RWPE1 (cell line): ENCODE measurements around the gene PRKAG3.

ENCODE experiments used
- CTCF ChIA-PET: fragments of 350-600 bp; sonication (Branson Sonifier 250); formaldehyde crosslinking; extraction: SDS; loops from one replicate; lab custom pipeline; 2021; lab: Yijun Ruan, JAX
- POLR2A ChIA-PET: fragments of 400-600 bp; formaldehyde crosslinking; extraction: SDS; loops from one replicate; lab custom pipeline; 2020; ENCODE audit warnings: antibody characterized with exemption; ENCODE audit not compliant: low non-redundant PET; lab: Yijun Ruan, JAX
- DNase-seq: peaks from one replicate; pipeline ENCODE4 v3.0.0; 2012; ENCODE audit warnings: low spot score
- H3K27ac ChIP-seq: fragments of 450-650 bp; 2 replicates; pipeline ENCODE4 v1.5.1; 2017
- TF ChIP-seq, protein P1 (sequence below): fragments of 450-650 bp; conservative IDR thresholded peaks from 2 replicates; pipeline ENCODE4 v1.5.1; 2017; ENCODE audit warnings: low read depth, mild to moderate bottlenecking

The PRKAG3 gene

DNA sequence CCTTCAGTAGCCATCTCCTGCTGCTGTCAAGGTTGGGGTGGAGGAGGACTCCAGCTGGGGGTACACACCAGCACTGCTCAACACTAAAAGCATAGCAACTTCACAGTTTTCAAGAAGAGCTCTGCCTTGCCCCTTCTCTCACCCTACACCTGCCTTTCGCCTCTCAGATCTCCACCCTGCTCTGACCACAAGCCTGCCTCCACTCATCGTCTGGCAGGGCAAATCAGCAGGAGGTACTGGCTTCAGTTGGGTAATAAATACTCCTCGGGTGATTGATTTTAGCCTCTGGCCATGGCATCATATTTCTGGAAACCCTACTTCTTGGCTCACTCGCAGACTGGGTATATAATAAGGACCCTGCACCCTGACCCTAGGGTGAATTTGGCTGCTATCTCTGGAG is 3.1 kb upstream of the PRKAG3 start:
- ChIA-PET CTCF (no interaction called here), POLR2A (no interaction called here)
- H3K27ac ChIP-seq = no peak overlapping the region
- DNase-seq = no peak
- TF ChIP-seq, protein P1, sequence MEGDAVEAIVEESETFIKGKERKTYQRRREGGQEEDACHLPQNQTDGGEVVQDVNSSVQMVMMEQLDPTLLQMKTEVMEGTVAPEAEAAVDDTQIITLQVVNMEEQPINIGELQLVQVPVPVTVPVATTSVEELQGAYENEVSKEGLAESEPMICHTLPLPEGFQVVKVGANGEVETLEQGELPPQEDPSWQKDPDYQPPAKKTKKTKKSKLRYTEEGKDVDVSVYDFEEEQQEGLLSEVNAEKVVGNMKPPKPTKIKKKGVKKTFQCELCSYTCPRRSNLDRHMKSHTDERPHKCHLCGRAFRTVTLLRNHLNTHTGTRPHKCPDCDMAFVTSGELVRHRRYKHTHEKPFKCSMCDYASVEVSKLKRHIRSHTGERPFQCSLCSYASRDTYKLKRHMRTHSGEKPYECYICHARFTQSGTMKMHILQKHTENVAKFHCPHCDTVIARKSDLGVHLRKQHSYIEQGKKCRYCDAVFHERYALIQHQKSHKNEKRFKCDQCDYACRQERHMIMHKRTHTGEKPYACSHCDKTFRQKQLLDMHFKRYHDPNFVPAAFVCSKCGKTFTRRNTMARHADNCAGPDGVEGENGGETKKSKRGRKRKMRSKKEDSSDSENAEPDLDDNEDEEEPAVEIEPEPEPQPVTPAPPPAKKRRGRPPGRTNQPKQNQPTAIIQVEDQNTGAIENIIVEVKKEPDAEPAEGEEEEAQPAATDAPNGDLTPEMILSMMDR = no peak

DNA sequence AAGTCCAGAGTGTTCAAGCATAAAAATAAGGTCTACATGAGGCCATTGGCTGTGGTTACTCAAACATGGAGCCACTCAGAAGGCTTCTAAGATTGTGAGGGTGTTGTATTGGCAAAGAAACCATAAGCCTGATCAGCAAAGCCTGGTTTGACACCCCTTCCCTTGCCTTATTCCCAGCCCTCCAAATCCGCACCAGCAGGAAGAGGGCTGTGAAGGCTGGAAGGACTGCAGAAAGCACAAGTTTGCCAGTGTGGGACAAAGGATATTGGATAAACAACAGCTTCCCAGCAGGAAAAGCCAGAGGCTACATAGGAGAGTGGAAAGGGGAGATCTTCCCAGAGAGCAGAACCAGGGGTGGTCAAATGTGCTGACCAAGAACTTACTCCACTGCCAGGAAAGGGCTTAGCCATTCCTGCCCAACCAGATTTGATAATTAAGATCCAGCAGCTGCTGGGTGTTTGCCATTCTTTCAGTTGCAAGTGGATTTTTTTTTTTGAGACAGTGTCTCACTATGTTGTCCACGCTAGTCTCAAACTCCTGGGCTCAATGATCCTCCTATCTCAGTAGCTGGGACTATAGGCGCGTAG is 1.5 kb upstream of the PRKAG3 start:
- DNase-seq = no peak
- no peak overlapping the region; the same call in 1 of the 2 replicates for H3K27ac ChIP-seq
- TF ChIP-seq, protein P1 = no peak
- ChIA-PET POLR2A (no interaction called here), CTCF (interaction anchor here (1.1 kb wide), 1 partner anchor 14 kb away, joined by 12 read pairs; no protein-coding TSS in a partner anchor)

DNA sequence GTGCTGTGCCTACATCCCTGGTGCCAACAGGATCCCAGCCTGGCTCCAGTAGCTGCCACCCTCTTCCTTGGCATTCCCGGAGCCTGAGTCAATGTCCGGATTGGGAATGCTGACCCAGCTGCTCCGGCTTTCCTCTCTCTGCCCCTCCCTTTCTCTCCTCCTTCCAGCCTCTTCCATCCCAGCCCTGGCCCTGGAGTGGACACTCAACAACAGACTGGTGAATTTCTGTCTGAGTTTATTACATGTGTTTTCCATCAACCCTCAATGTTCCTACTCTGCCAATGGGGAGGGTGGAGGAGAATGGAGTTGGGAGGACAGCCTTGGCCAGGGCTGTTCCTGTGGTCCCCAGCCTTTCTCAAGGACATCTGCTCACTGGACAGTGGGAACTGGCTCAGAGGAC is 917 bp upstream of the PRKAG3 start:
- POLR2A ChIA-PET = no interaction called here
- H3K27ac ChIP-seq = peak overlapping the region; percentile 62
- CTCF ChIA-PET = interaction anchor here (1.1 kb wide), 1 partner anchor 15 kb away, joined by 12 read pairs; no protein-coding TSS in a partner anchor
- TF ChIP-seq, protein P1 = no peak
- DNase-seq = peak; percentile 64

DNA sequence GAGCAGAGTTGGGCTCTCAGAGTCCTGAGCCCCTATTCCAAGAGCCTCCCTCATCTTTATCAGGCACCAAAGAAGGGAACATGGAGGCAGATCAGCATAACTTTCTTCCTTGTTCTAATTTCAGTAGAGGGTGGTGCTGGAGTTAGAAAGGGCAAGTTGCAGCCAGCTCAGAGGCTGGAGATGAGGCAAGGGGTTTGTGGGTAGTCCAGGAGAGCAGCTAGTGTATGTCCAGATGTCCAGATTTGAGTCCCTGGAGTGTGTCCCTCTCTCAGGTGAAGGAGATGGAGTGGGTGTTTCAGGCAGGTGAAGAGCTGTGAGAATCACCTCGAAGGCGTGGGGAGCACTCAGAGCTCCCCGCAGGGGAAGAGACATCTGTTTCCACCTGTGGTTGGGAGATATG is 478 bp upstream of the PRKAG3 start:
- peak overlapping the region; percentile 62 for H3K27ac ChIP-seq
- no peak for DNase-seq
- ChIA-PET CTCF (interaction anchor here (1.1 kb wide), 1 partner anchor 15 kb away, joined by 12 read pairs; no protein-coding TSS in a partner anchor), POLR2A (no interaction called here)
- TF ChIP-seq, protein P1 = no peak

DNA sequence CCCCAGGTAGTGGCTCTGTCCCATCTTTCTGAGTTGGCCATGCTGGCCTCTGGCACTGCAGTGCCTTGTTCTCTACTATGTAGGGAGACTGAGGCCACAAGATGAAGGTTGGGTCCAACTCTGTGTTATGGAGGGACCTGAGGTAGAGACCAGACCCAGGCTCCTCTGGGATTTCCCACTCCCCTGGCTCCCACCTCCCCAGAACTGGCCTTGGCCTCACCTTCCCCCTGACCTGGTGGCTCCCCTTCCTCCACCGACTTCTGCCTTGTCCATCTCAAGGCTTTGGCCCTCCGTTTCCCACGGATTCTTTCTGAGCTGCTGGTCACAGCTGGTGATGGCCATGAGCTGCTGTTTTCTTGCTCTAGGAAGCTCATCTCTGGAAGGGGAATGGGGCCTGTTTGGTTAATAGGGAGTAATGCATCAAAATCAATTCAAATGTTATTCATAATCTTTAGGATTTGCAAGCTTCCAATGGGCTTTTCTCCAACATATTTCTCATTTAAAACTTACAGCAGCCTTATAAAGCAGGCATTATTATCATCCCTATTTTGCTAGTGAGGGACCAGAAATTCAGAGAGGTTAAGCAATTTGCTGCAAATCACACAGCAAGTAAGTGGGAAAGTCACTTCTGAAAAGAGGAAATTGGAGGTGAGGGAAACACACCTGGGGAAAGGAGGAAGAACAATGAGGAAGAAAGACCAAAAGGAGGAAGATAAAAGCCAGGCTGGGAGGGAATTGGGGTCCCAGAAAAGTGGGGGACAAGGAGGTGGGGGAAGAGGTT is 887 bp downstream of the PRKAG3 start:
- TF ChIP-seq, protein P1 = no peak
- no peak for DNase-seq
- POLR2A ChIA-PET = no interaction called here
- CTCF ChIA-PET = interaction anchor here (0.7 to 2.4 kb wide), 2 partner anchors 17 to 166 kb away, joined by 3 to 6 read pairs; no protein-coding TSS in a partner anchor
- no peak overlapping the region for H3K27ac ChIP-seq

DNA sequence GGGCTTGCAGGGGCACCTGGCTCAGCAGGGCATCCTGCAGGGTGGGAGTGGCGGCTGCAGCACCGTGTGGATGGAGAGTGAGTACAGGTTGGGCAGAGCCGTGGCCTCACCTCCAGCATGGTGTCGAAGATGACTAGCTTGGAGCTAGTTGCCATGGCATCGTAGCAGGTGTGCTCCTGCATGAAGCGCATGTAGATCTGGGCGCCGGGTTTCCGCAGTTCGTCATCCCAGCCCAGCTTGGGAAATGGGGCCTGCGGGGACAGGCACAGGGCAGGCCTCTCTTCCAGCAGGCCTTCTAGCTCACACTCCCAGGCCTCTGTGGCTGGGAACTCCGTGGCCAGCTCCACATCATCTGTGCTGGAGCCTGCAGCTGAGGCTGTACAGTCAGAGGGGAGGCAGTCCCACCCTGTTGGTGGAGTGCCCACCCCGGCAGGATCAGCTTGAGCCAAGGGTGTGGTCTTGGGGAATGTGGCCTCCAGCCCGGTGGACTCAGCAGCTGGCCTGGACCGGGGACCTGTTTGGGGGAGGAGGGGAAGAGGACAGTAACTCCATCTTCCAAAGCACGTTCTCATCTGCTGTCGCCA is 1.6 kb downstream of the PRKAG3 start:
- POLR2A ChIA-PET = no interaction called here

More for the DNA sequence above, 1.6 kb downstream of the PRKAG3 start:
- CTCF ChIA-PET = interaction anchor here (2.4 kb wide), 1 partner anchor 18 kb away, joined by 6 read pairs; no protein-coding TSS in a partner anchor
- H3K27ac ChIP-seq = no peak overlapping the region
- no peak for DNase-seq
- TF ChIP-seq, protein P1 = no peak
